Kidney epithelial cell (primary cell): ENCODE results near the gene SCN1B. TPM values are rescaled to one million over a fixed set of nuclear protein-coding genes. Genes with fewer than 3 reads are reported as not detected.

ENCODE experiments used
- DNase-seq: peaks from one replicate; pipeline ENCODE4 v3.0.0-alpha.2; 2010; ENCODE audit warnings: low read depth
- H3K27me3 ChIP-seq: 2 replicates; pipeline ENCODE4 v1.6.0; 2011; ENCODE audit warnings: low read length; ENCODE audit not compliant: control insufficient read depth, insufficient read depth
- H3K36me3 ChIP-seq: 2 replicates; pipeline ENCODE4 v1.5.1; 2011; ENCODE audit warnings: low read length; ENCODE audit not compliant: control insufficient read depth, insufficient read depth
- H3K4me3 ChIP-seq: 2 replicates; pipeline ENCODE4 v1.5.1; 2011; ENCODE audit warnings: low read depth, mild to moderate bottlenecking, control low read depth, low read length
- CTCF ChIP-seq: IDR thresholded peaks from 2 replicates; pipeline ENCODE4 v1.5.1; 2011; ENCODE audit warnings: mild to moderate bottlenecking, moderate library complexity, low read length, control low read depth, inconsistent platforms; ENCODE audit not compliant: insufficient read depth, poor library complexity, severe bottlenecking
- total RNA-seq: library from RNA; depleted of rRNA; stranded (reverse); fragments of >200 nt; gene quantifications from 2 replicates; pipeline ENCODE4 v1.2.3, GENCODE V29; 2015

SCN1B gene
- total RNA-seq, 1 donor from 2014 or later: 1.8 TPM

DNA sequence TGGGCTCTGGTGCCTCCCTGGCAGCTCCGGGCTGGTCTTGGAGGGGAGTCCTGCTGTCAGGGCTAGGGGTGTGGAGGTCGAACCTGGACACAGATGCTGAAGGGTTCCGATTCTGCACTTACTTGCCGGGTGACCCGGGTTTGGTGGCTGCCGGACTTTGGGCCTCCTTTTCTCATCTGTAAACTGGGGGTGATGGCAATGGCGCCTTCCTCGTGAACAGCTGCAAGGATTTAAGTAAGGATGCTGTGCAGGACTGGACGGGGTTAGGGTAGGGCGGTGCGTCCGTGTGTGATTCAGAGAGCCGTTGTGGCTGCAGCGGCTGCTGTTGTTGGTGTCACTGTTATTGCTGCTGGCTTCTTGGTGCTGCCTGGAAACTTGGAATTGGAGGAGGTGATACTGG lies 13.6 kb downstream of the SCN1B start:
- TF ChIP-seq CTCF: no peak
- Histone ChIP-seq H3K27me3 (peaks cover 23% of the 10 kb centered on the region), H3K4me3 (no peak overlapping the region), H3K36me3 (no peaks in the 10 kb centered on the region)
- no peak for DNase-seq

DNA sequence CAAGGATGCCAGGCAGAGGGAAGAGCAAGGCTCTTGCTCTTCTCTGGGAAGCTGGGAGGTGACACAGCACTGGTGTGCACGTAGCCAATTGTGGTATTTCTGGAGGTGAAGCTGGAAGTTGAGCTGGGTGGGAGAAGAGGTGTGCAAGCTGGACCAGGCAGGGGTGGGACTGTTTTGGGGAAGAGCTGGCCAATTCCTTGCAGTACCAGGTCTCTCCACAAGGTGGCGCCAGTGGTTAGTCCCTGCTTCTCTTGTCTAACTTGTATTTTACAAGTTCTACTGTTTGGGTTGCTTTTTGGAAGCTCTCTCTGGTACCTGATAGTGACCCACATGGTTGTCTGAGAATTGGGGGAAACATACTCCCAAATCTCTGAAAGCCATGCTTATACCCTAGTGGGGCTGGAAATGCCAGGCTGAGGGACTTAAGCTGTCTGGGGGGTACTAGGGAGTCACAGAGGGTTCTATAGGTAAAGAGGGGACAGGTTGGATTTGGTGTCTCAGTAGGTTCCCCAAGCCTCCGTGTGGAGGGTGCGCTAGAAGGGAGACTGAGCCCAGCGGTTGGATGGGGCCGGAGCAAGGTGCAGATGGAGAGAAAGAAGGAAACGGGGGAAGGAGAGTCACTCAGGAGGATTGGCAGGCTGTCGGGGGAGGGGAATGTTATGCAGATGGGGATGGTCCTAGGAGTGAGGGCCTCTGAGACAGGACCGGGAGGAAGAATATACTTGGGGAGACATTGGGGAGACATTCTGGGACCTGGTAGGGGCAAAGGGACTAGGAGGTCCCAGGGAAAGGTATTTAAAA lies 14.2 kb downstream of the SCN1B start:
- TF ChIP-seq CTCF: peak; percentile 98

GRCh38 chr19:35045667-35046300 lies 15.5 kb downstream of the SCN1B start:
- peaks cover 18% of the 10 kb centered on the region for H3K27me3 ChIP-seq
- H3K4me3 ChIP-seq: no peak overlapping the region
- TF ChIP-seq CTCF: peak; percentile 1
- no peaks in the 10 kb centered on the region for H3K36me3 ChIP-seq
- no peak for DNase-seq

More for the DNA sequence above, 14.2 kb downstream of the SCN1B start:
- DNase-seq: no peak
- peaks cover 27% of the 10 kb centered on the region for H3K27me3 ChIP-seq
- H3K4me3 ChIP-seq: no peak overlapping the region
- no peaks in the 10 kb centered on the region for H3K36me3 ChIP-seq

DNA sequence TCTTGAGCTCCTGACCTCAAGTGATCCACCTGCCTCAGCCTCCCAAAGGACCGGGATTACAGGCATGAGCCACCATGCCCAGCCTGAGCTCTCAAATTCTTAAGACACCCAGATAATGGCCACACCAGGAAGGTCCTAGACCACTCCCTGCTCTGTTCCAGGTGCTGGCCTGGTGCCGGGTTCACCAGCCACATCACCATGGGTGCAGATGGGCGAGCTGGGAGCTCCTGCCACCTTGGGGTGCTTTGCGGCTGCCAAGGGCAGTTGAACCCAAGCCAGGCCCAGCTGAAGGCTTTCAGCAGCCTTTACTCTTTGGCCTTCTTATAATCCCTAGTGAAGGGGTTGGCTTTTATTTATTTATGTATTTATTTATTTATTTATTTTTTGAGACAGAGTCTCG lies 16.2 kb downstream of the SCN1B start:
- TF ChIP-seq CTCF: no peak
- Histone ChIP-seq H3K27me3 (peaks cover 13% of the 10 kb centered on the region), H3K4me3 (no peak overlapping the region), H3K36me3 (no peaks in the 10 kb centered on the region)
- DNase-seq: no peak

DNA sequence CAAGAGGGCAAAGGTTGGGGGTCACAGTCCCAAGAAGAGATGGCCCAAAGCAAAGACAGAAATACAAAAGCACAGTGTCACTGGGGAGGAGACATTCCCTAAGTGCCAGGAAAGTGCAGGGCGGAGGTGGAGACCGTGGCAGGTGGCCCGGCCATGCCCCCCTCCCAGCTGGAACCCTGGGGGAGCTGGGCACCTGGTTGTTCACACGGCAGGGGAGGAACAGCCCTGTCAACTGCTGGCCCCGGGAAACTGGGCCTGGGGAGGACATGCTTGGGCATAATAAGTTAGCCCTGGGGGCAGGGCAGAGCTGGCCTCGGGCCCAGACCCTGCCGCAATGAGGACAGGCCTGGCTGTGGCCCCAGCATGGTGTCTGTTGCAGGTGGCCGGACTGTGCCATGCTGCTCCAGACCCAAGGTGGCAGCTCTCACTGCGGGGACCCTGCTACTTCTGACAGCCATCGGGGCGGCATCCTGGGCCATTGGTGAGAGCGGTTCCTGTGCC lies 18.7 kb downstream of the SCN1B start:
- TF ChIP-seq CTCF: no peak
- DNase-seq: no peak
- Histone ChIP-seq H3K36me3 (no peaks in the 10 kb centered on the region), H3K4me3 (no peak overlapping the region), H3K27me3 (peaks cover 7% of the 10 kb centered on the region)
